ENCODE results near the gene BBS5. TPM values are rescaled to one million over a fixed set of nuclear protein-coding genes. Genes with fewer than 3 reads are reported as not detected.
"Not testable (repeated sequence)": the region's sequence is repeated elsewhere in the genome, so short reads cannot be mapped to it uniquely, and the experiment has no call there.

Gene BBS5
- polyA plus RNA-seq, 4 donors: 0.81 to 4.2 (median 1.8) TPM

DNA sequence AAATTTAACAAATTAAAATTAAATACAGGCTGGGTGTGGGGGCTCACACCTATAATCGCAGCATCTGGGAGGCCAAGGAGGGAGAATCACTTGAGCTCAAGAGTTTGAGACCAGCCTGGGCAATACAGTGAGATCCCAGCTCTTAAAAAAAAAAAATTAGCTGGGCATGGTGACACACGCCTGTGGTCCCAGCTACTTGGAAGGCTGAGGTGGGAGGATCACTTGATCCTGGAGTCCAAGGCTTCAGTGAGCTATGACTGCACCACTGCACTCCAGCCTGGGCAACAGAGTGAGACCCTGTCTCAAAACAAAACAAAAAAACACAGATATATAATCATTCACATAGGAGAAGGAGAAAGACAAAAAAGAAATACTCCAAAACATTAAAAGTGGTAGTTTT, 60.2 kb downstream of the BBS5 start:
- peaks cover 2 to 17% (median 5%) of the 10 kb centered on the region in 3 donors for H3K36me3 ChIP-seq (ENCODE audit: control insufficient read depth in 3 of 3, insufficient read depth in 2 of 3, low read depth in 1 of 3, low read length in 3 of 3)
- WGBS, 3 donors: 97 to 100% (median 98%) methylated on average over 2 of the region's 2 CpGs
- H3K27ac ChIP-seq (ENCODE audit: low read depth in 1 of 3, low read length in 2 of 3); H3K4me3 ChIP-seq (ENCODE audit: low read depth in 1 of 3, low read length in 3 of 3); FAIRE-seq; H3K9me3 ChIP-seq (ENCODE audit: control insufficient read depth in 2 of 2, insufficient read depth in 1 of 2, low read depth in 1 of 2, low read length in 1 of 2); H3K27me3 ChIP-seq (ENCODE audit: control insufficient read depth in 3 of 3, insufficient read depth in 3 of 3, low read length in 3 of 3); H3K4me1 ChIP-seq (ENCODE audit: control insufficient read depth in 3 of 3, insufficient read depth in 2 of 3, low read depth in 1 of 3, low read length in 2 of 3); DNase-seq: not testable (repeated sequence)

- Histone ChIP-seq H3K4me1 (ENCODE audit: control insufficient read depth in 3 of 3, insufficient read depth in 2 of 3, low read depth in 1 of 3, low read length in 2 of 3) (no peaks in the 10 kb centered on the region), H3K27me3 (ENCODE audit: control insufficient read depth in 3 of 3, insufficient read depth in 3 of 3, low read length in 3 of 3) (no peaks in the 10 kb centered on the region), H3K36me3 (ENCODE audit: control insufficient read depth in 3 of 3, insufficient read depth in 2 of 3, low read depth in 1 of 3, low read length in 3 of 3) (peaks cover 2 to 17% (median 5%) of the 10 kb centered on the region in 3 donors), H3K4me3 (ENCODE audit: low read depth in 1 of 3, low read length in 3 of 3) (no peak overlapping the region), H3K27ac (ENCODE audit: low read depth in 1 of 3, low read length in 2 of 3) (no peak overlapping the region), H3K9me3 (ENCODE audit: control insufficient read depth in 2 of 2, insufficient read depth in 1 of 2, low read depth in 1 of 2, low read length in 1 of 2) (no peaks in the 10 kb centered on the region)
- DNase-seq: no peak
- FAIRE-seq: no peak
- 85 to 92% (median 92%) methylated on average over 2 of the region's 2 CpGs for WGBS, 3 donors
These were observed 60.9 kb downstream of the BBS5 start for GRCh38 chr2:169540146-169540545.

DNA sequence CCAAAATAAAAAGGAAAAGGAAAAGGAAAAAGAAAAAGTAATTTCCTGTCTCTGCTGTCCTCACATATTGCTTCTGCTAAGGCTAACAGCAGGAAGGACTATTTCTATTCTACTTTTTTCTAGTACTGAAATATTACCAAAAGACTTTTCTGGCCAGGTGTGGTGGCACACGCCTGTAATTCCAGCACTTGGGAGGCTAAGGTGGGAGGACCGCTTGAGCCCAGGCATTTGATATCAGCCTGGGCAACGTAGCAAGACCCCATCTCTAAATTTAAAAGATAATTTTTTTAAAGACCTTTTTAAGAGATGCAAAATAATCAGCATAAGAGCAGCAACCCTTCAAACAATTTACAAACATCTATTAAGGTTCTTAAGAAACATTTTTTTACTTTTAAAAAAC, 63.1 kb downstream of the BBS5 start:
- Histone ChIP-seq H3K27ac (ENCODE audit: low read depth in 1 of 3, low read length in 2 of 3) (no peak overlapping the region), H3K4me3 (ENCODE audit: low read depth in 1 of 3, low read length in 3 of 3) (no peak overlapping the region), H3K4me1 (ENCODE audit: control insufficient read depth in 3 of 3, insufficient read depth in 2 of 3, low read depth in 1 of 3, low read length in 2 of 3) (no peaks in the 10 kb centered on the region), H3K9me3 (ENCODE audit: control insufficient read depth in 2 of 2, insufficient read depth in 1 of 2, low read depth in 1 of 2, low read length in 1 of 2) (no peaks in the 10 kb centered on the region), H3K36me3 (ENCODE audit: control insufficient read depth in 3 of 3, insufficient read depth in 2 of 3, low read depth in 1 of 3, low read length in 3 of 3) (peaks cover 2 to 22% (median 7%) of the 10 kb centered on the region in 3 donors), H3K27me3 (ENCODE audit: control insufficient read depth in 3 of 3, insufficient read depth in 3 of 3, low read length in 3 of 3) (no peaks in the 10 kb centered on the region)
- DNase-seq (no peak), FAIRE-seq (no peak)
- WGBS, 3 donors: 94 to 98% (median 95%) methylated on average over 3 of the region's 3 CpGs

- H3K4me1 ChIP-seq (ENCODE audit: control insufficient read depth in 3 of 3, insufficient read depth in 2 of 3, low read depth in 1 of 3, low read length in 2 of 3): no peaks in the 10 kb centered on the region
- DNase-seq: no peak
- H3K9me3 ChIP-seq (ENCODE audit: control insufficient read depth in 2 of 2, insufficient read depth in 1 of 2, low read depth in 1 of 2, low read length in 1 of 2): no peaks in the 10 kb centered on the region
- WGBS, 3 donors: 79 to 90% (median 85%) methylated on average over 2 of the region's 2 CpGs
- no peak for FAIRE-seq
- no peak overlapping the region for H3K4me3 ChIP-seq (ENCODE audit: low read depth in 1 of 3, low read length in 3 of 3)
- H3K36me3 ChIP-seq (ENCODE audit: control insufficient read depth in 3 of 3, insufficient read depth in 2 of 3, low read depth in 1 of 3, low read length in 3 of 3): peaks cover 2 to 27% (median 6%) of the 10 kb centered on the region in 3 donors
- no peak overlapping the region for H3K27ac ChIP-seq (ENCODE audit: low read depth in 1 of 3, low read length in 2 of 3)
- no peaks in the 10 kb centered on the region for H3K27me3 ChIP-seq (ENCODE audit: control insufficient read depth in 3 of 3, insufficient read depth in 3 of 3, low read length in 3 of 3)
These were observed 67.5 kb downstream of the BBS5 start for GRCh38 chr2:169546756-169547155.

Other genes starting within 250 kb of the BBS5 start
- gene LRP2, start 117.0 kb upstream of the BBS5 start, polyA plus RNA-seq: 10 to 100 TPM in 1 of 4 donors, under 1 TPM in 1, not detected in 2; 0.01 to 10.4 TPM
- 1 to 10 TPM in 3 of 4 donors, under 1 TPM in 1; 0.31 to 9.3 (median 2.1) TPM for gene KLHL41, start 30.2 kb downstream of the BBS5 start, polyA plus RNA-seq
- gene FASTKD1, start 94.4 kb downstream of the BBS5 start, polyA plus RNA-seq: 100 to 1,000 TPM in 1 of 4 donors, 10 to 100 TPM in 3; 32.1 to 110 (median 52.6) TPM
- 10 to 100 TPM; 33.5 to 72.9 (median 50.8) TPM for gene PPIG, start 104.9 kb downstream of the BBS5 start, polyA plus RNA-seq
- gene CFAP210, start 214.9 kb downstream of the BBS5 start, polyA plus RNA-seq: under 1 TPM in 2 of 4 donors, not detected in 2; 0.09 to 0.27 TPM
- gene PHOSPHO2, start 215.0 kb downstream of the BBS5 start, polyA plus RNA-seq: 10 to 100 TPM in 1 of 4 donors, 1 to 10 TPM in 3; 3.8 to 22.1 (median 5.3) TPM

All from small intestine (tissue), 7 donors.